ENCODE measurements around the gene EPHB3. TPM values are rescaled to one million over a fixed set of nuclear protein-coding genes. Genes with fewer than 3 reads are reported as not detected.

EPHB3 gene
- polyA plus RNA-seq, 1 of the 3 experiments (the other 2 are of a cell fraction), result 4.2 TPM

DNA sequence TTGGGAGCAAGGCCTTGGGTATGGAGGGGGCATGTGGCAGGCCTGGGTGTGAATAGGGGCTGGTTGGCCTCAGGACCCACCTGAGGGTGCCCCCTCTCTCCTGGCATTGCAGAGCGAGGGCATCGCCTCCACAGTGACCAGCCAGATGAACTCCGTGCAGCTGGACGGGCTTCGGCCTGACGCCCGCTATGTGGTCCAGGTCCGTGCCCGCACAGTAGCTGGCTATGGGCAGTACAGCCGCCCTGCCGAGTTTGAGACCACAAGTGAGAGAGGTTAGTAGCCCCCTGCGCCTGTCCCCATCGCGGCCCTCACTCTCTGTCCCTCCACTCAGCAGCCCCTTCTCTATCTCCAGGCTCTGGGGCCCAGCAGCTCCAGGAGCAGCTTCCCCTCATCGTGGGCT, 16.0 kb downstream of the EPHB3 start (continued):
- no peak for TF ChIP-seq NRF1 (IDR thresholded peaks at IDR 0.05; ENCODE audit: low read depth, low read length)
- TF ChIP-seq NFIC (IDR thresholded peaks at IDR 0.05; ENCODE audit: borderline replicate concordance), result no peak

DNA sequence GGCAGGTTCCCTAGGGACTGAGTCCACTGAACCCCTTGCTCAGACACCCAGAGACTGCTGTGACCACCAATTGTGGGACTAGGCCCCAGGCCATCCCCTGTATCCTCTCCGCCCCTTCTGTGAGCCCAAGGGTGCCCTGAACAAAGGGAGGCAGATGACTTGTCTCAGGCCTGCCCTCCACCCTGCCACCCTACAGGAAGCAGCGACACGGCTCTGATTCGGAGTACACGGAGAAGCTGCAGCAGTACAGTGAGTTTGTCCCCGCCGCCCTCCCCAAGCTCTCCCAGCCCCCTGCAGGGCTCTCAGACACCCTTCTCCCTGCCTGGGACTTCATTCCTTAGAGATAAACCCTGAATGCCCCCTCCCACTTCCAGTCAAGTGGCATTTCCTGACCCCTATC, 16.6 kb downstream of the EPHB3 start:
- no peak overlapping the region for H3K9ac ChIP-seq
- H3K4me2 ChIP-seq, result no peak overlapping the region
- H3K27ac ChIP-seq (ENCODE audit: low read depth in 2 of 2, low read length in 1 of 2), result no peak overlapping the region
- WGBS (ENCODE audit: low lambda C conversion rate), result 96% methylated on average over 7 of the region's 7 CpGs
- peaks cover 0 to 54% of the 10 kb centered on the region in 2 experiments for H3K36me3 ChIP-seq (replicated peaks in 1 of 2; ENCODE audit: control insufficient read depth in 1 of 2, insufficient read depth in 2 of 2, low read length in 1 of 2)
- H3K79me2 ChIP-seq (ENCODE audit: insufficient read depth), result no peaks in the 10 kb centered on the region
- DNase-seq, result no peak
- no peaks in the 10 kb centered on the region for H3K27me3 ChIP-seq (ENCODE audit: insufficient read depth)
- H3K9me2 ChIP-seq, result no peaks in the 10 kb centered on the region
- no peak overlapping the region for H2AFZ ChIP-seq (ENCODE audit: low read depth)
- no peaks in the 10 kb centered on the region for H3K9me3 ChIP-seq
- TF ChIP-seq EZH2phosphoT487 (IDR thresholded peaks at IDR 0.05; ENCODE audit: borderline replicate concordance, low read depth) (no peak), TCF12 (IDR thresholded peaks at IDR 0.05) (no peak), RFX5 (IDR thresholded peaks at IDR 0.05; ENCODE audit: low read length) (no peak), FOXM1 (IDR thresholded peaks at IDR 0.05; ENCODE audit: low read depth) (no peak), TEAD4 (IDR thresholded peaks at IDR 0.05; ENCODE audit: borderline replicate concordance, insufficient read depth) (no peak), TAF1 (IDR thresholded peaks at IDR 0.05; ENCODE audit: borderline replicate concordance, low read depth, low read length) (no peak), JUND (IDR thresholded peaks at IDR 0.05) (no peak), GATA2 (CRISPR knock-in tag; IDR thresholded peaks at IDR 0.05) (no peak)
- TF ChIP-seq, protein P1, sequence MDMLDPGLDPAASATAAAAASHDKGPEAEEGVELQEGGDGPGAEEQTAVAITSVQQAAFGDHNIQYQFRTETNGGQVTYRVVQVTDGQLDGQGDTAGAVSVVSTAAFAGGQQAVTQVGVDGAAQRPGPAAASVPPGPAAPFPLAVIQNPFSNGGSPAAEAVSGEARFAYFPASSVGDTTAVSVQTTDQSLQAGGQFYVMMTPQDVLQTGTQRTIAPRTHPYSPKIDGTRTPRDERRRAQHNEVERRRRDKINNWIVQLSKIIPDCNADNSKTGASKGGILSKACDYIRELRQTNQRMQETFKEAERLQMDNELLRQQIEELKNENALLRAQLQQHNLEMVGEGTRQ (IDR thresholded peaks at IDR 0.05; ENCODE audit: borderline replicate concordance, low read depth, low read length), result no peak
- TF ChIP-seq, protein P2, sequence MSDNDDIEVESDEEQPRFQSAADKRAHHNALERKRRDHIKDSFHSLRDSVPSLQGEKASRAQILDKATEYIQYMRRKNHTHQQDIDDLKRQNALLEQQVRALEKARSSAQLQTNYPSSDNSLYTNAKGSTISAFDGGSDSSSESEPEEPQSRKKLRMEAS (IDR thresholded peaks at IDR 0.05; ENCODE audit: low read depth), result no peak
- TF ChIP-seq, protein P3, sequence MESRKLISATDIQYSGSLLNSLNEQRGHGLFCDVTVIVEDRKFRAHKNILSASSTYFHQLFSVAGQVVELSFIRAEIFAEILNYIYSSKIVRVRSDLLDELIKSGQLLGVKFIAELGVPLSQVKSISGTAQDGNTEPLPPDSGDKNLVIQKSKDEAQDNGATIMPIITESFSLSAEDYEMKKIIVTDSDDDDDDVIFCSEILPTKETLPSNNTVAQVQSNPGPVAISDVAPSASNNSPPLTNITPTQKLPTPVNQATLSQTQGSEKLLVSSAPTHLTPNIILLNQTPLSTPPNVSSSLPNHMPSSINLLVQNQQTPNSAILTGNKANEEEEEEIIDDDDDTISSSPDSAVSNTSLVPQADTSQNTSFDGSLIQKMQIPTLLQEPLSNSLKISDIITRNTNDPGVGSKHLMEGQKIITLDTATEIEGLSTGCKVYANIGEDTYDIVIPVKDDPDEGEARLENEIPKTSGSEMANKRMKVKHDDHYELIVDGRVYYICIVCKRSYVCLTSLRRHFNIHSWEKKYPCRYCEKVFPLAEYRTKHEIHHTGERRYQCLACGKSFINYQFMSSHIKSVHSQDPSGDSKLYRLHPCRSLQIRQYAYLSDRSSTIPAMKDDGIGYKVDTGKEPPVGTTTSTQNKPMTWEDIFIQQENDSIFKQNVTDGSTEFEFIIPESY (IDR thresholded peaks at IDR 0.05; ENCODE audit: borderline replicate concordance, low read depth), result no peak
- H4K20me1 ChIP-seq (ENCODE audit: insufficient read depth), result no peaks in the 10 kb centered on the region
- H3K4me3 ChIP-seq (ENCODE audit: low read depth in 2 of 2, low read length in 1 of 2), result no peak overlapping the region
- peaks cover 0 to 24% of the 10 kb centered on the region in 2 experiments; a peak in 2 of 4 replicates for H3K4me1 ChIP-seq (ENCODE audit: control insufficient read depth in 1 of 2, insufficient read depth in 2 of 2, low read depth in 1 of 2, low read length in 1 of 2)
- POLR2A ChIA-PET, result no interaction called here
- CTCF ChIA-PET, result no interaction called here
- no peaks in the 10 kb centered on the region for H3F3A ChIP-seq (replicated peaks; ENCODE audit: insufficient read depth)

DNA sequence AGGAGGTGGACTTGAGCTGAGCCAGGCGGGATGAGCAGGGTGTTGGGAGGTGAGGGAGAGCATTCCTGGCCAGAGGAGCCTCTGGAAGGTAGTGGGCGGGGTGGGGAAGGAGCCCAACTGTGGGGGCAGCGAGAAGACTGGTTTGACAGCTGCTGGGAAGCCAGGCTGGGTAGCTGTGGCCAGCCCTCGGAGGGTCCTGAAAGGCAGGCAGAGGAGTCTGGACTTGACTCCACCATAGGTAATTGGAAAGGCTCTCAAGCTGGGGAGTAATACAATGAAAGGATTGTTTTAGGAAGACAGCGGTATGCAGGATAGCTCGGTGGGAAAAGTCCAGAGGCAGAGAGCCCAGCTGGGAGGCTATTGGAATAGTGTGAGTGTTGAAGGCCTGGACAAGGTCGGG, 17.2 kb downstream of the EPHB3 start:
- TF ChIP-seq TAF1 (IDR thresholded peaks at IDR 0.05; ENCODE audit: borderline replicate concordance, low read depth, low read length) (no peak), SMC3 (IDR thresholded peaks at IDR 0.05; ENCODE audit: low read depth, low read length) (no peak), POLR2AphosphoS5 (IDR thresholded peaks at IDR 0.05; ENCODE audit: low read depth, low read length) (no peak)
- no peaks in the 10 kb centered on the region for H3K9me2 ChIP-seq
- no peaks in the 10 kb centered on the region for H3K27me3 ChIP-seq (ENCODE audit: insufficient read depth)
- peaks cover 0 to 54% of the 10 kb centered on the region in 2 experiments for H3K36me3 ChIP-seq (replicated peaks in 1 of 2; ENCODE audit: control insufficient read depth in 1 of 2, insufficient read depth in 2 of 2, low read length in 1 of 2)
- H4K20me1 ChIP-seq (ENCODE audit: insufficient read depth), result no peaks in the 10 kb centered on the region
- ChIA-PET POLR2A (interaction anchor here (0.7 kb wide), 1 partner anchor 166 kb away, joined by 3 read pairs; no protein-coding TSS in a partner anchor), CTCF (interaction anchor here (0.9 kb wide), 1 partner anchor 199 kb away, joined by 4 read pairs; no protein-coding TSS in a partner anchor)
- H3K27ac ChIP-seq (ENCODE audit: low read depth in 2 of 2, low read length in 1 of 2), result no peak overlapping the region
- H3K9me3 ChIP-seq, result no peaks in the 10 kb centered on the region
- no peak for DNase-seq
- no peak overlapping the region for H3K9ac ChIP-seq
- no peaks in the 10 kb centered on the region for H3K79me2 ChIP-seq (ENCODE audit: insufficient read depth)
- 95% methylated on average over 7 of the region's 7 CpGs for WGBS (ENCODE audit: low lambda C conversion rate)
- peaks cover 0 to 22% of the 10 kb centered on the region in 2 experiments; a peak in 2 of 4 replicates for H3K4me1 ChIP-seq (ENCODE audit: control insufficient read depth in 1 of 2, insufficient read depth in 2 of 2, low read depth in 1 of 2, low read length in 1 of 2)
- no peak overlapping the region for H3K4me2 ChIP-seq
- H2AFZ ChIP-seq (ENCODE audit: low read depth), result no peak overlapping the region
- H3K4me3 ChIP-seq (ENCODE audit: low read depth in 2 of 2, low read length in 1 of 2), result no peak overlapping the region
- no peaks in the 10 kb centered on the region for H3F3A ChIP-seq (replicated peaks; ENCODE audit: insufficient read depth)

Data from SK-N-SH (cell line).